Diencephalon (tissue), 1 donor: ENCODE results near the gene ZNF208. TPM values are rescaled to one million over a fixed set of nuclear protein-coding genes. Genes with fewer than 3 reads are reported as not detected.

ENCODE experiments used
- total RNA-seq: library from RNA; depleted of rRNA; stranded (reverse); fragments of >200 nt; gene quantifications from one replicate; pipeline ENCODE4 v1.2.3, GENCODE V29; 2014

Gene ZNF208
- 11.8 TPM for total RNA-seq

DNA sequence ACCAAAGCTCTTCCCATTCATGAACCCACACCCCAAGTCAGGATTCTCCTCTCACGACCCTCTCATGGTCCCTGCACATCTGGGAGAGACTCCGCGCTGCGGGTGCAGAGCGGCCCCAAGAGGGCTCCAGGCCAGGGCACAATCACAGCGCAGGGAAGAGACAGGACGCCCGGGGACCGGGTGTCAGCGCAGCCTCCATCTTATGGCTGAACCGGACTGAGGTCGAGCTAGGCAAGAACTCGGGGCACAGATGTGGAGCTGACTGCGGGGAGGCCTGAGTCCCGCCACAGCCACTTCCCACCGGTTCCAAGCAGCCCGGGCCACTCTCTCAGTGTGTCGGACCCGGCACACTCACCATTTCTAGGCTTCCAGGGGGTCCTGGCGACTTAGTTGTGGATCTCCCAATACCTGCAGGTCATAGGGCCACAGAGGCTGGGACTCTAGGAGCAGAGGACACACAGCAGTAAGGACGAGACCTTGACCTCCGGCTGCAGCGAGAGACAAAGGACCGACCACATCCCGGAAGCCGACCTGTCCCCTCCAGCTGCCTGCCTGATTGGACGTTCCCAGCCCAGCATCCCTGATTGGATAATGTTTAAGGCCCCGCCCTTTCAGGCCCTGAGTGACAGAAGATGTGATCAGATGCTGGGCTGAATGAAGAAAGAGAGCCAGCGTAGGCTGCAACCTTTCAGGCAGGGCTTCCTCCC, at the start of gene ZNF208:
Gene ZNF208, minus strand, starts transcription at position 507 of the 707 bp plus-strand sequence. Its CDS starts 149 bp downstream, at position 358.

Other genes starting within 250 kb of the ZNF208 start
- 13.6 TPM for gene ZNF100, start 243.4 kb downstream of the ZNF208 start, total RNA-seq
- gene ZNF43, start 174.8 kb downstream of the ZNF208 start, total RNA-seq, result 33.2 TPM
- 2.3 TPM for gene ZNF257, start 41.5 kb upstream of the ZNF208 start, total RNA-seq
- gene ZNF676, start 186.0 kb upstream of the ZNF208 start, total RNA-seq, result 1.2 TPM